Activated CD4-positive, alpha-beta T cell treated with anti-CD3 and anti-CD28 coated beads, Interleukin-2, amount 10 ng/mL, durations not matched to agents 7 days and 5 days (primary cell): ENCODE results near the gene SRP14. TPM values are rescaled to one million over a fixed set of nuclear protein-coding genes. Genes with fewer than 3 reads are reported as not detected.

Experiments
- CTCF ChIA-PET: fragments of 350-600 bp; sonication (Branson Sonifier 250); formaldehyde crosslinking; loops from one replicate; lab custom pipeline; 2021; ENCODE audit warnings: antibody characterized with exemption; lab: Charles Lee
- POLR2A ChIA-PET: fragments of 350-600 bp; sonication (Branson Sonifier 250); formaldehyde crosslinking; loops from one replicate; lab custom pipeline; 2021; ENCODE audit warnings: antibody characterized with exemption; lab: Charles Lee
- DNase-seq: peaks from one replicate; pipeline ENCODE4 v3.0.0-alpha.2; 2020
- H3K27ac Mint-ChIP-seq: one replicate; pipeline ENCODE4 v1.8.0; 2021; ENCODE audit warnings: mild to moderate bottlenecking, moderate library complexity, mixed read lengths
- H3K27me3 Mint-ChIP-seq: one replicate; pipeline ENCODE4 v1.8.0; 2021; ENCODE audit warnings: mixed read lengths
- H3K36me3 Mint-ChIP-seq: one replicate; pipeline ENCODE4 v1.8.0; 2021; ENCODE audit warnings: low read depth, mixed read lengths
- H3K4me1 Mint-ChIP-seq: one replicate; pipeline ENCODE4 v1.8.0; 2021; ENCODE audit warnings: mixed read lengths
- H3K4me3 Mint-ChIP-seq: one replicate; pipeline ENCODE4 v1.8.0; 2021; ENCODE audit warnings: mild to moderate bottlenecking, moderate library complexity, mixed read lengths
- H3K9me3 Mint-ChIP-seq: one replicate; pipeline ENCODE4 v1.8.0; 2021; ENCODE audit warnings: mixed read lengths
- total RNA-seq, 2 experiments: library from RNA; stranded (reverse); gene quantifications; one replicate each; pipeline ENCODE4 v1.2.3, GENCODE V29; 2021

The SRP14 gene
- total RNA-seq, 2 experiments from 2014 or later = 145 to 150 TPM

DNA sequence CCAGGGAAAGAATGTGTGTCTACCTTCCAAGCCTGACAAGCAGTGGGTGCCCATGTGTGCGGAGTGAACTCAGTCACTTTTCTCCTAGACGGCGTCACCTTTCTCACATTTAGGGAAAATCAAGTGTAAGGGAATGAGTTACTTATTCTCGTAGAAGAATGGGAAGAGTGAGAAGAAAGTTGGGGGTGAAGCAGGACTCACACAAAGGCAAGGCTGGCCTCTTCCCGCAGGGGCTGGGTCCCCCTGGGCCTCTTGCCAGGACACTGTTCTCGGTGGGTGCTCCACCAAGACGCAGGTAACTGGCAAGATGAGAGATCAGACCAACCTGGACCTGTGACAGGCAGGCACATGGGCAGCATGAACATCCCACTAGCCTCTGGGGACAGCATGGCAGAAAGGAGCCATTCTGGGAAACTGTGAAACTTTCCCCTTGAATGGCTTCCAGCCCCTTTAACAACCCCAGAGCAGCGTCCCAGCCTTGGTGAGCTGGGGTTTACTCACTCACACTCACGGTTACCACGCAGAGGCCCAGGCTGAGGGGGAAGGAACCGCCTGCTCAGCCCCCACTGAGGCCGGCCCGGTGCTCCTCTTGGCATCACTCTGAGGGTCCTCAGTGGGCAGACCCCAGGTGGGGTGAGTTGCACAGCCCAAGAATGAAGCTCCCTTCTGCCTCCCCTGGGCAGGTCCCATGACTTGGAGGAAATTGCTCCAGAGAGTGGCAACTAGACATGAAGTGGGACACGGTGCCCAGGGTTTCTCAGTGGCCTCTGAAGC, 15.0 kb upstream of the SRP14 start:
- peaks cover 73% of the 10 kb centered on the region for H3K4me1 Mint-ChIP-seq

DNA sequence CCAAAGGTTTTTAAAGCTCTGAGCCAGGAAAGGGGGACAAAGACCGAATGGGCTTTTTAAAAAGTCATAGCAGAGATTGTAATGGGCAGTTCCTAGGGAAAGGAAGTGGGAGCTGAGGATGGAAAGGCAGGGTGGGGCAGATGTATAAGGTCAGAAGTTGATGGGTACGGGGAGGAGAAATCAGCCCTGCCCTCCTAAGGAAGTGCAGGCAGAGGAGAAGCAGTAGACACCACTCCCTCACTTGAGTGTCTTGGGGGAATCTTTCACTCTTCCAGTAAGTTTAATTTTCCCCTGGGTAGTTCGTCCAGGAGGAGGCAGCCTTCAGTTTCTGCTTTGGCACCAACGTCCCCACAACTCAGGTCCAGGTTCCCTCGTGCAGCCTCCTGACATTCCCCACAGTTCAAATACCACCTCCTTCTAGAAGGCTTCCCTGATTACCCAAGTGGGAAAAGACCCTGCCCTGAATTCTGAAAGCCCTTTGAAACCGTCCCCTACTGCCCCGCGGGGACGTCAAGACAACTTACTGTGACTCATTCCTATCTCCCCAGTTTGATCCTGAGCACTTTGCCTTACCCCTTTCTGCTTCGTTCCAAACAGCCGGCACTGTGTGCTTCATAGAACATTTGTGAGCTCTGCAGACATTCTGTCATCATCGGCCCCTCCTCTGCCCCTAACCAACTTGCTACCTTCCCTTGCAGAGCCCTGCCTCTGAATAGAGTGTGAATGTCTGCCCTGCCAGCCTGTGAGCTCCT, 14.3 kb upstream of the SRP14 start:
- Mint-ChIP-seq H3K4me1 (peaks cover 73% of the 10 kb centered on the region), H3K36me3 (peaks cover 14% of the 10 kb centered on the region), H3K27me3 (no peaks in the 10 kb centered on the region), H3K9me3 (no peaks in the 10 kb centered on the region), H3K27ac (peak overlapping the region; percentile 4), H3K4me3 (no peak overlapping the region)
- DNase-seq = no peak
- POLR2A ChIA-PET = no interaction called here
- CTCF ChIA-PET = interaction anchor here (0.5 to 1.6 kb wide), 5 partner anchors 9 to 1579 kb away, joined by 3 to 4 read pairs (median 3); no protein-coding TSS in a partner anchor

More for the DNA sequence above, 15.0 kb upstream of the SRP14 start:
- CTCF ChIA-PET = interaction anchor here (0.5 to 2.8 kb wide), 8 partner anchors 20 to 1580 kb away, joined by 3 to 10 read pairs (median 3); partner anchors contain the start of gene BMF
- no peaks in the 10 kb centered on the region for H3K27me3 Mint-ChIP-seq
- H3K36me3 Mint-ChIP-seq = peaks cover 18% of the 10 kb centered on the region
- POLR2A ChIA-PET = no interaction called here
- no peaks in the 10 kb centered on the region for H3K9me3 Mint-ChIP-seq
- peak overlapping the region; percentile 49 for H3K4me3 Mint-ChIP-seq
- peak overlapping the region; percentile 91 for H3K27ac Mint-ChIP-seq
- DNase-seq = no peak

DNA sequence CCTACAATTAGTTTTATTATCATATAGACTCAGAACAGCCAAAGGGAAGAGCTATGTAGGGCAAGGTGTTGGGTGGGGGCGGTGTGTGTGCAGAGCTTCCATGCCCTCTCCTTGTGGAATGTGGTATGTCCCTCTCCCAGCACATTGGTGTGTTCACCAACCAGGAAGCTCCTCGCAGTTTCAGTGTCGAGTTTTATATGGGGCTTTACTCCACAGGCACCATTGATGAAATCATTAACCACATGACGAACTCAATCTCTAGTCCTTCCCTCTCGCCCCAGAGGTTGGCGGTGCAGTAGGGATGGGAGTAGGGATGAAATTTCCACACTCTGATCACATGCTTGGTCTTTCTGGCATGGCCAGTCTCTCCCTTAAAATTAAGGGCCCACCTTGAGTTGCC, 13.6 kb upstream of the SRP14 start:
- no peak overlapping the region for H3K27ac Mint-ChIP-seq

DNA sequence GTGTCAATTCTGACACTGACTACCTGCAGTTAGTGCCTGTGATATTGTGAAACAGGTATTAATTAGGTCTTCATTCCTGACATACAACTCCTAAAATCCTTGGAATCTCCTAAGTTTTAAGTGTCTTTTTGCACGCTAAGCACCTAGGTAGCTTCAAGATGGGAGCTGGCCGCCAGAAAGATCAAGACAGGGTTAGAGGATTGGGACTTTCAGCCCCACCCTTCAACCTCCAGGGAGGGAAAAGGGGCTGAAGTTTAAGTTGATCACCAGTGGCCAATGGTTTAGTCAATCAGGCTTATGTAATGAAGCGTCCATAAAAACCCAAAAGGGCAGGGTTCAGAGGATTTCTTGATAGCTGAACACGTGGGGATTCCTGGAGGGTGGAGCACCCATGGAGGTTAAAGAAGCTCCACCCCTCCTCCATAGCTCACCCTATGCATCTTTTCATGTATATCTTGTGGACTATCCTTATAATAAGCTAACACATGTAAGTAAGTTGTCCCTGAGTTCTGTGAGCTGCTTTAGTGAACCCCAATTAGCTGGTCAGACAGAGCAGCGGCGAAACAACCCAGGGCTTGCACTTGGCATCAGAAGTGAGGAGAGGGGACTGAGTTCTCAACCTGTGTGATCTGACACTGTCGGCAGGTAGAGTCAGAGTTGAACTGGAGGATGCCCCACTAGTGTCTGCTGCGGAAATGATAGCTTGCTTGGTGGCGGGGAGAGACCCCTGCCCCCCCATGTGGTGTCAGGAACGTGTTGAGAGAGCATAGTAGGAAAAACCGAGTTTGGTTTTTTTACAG, 12.8 kb upstream of the SRP14 start:
- no peaks in the 10 kb centered on the region for H3K27me3 Mint-ChIP-seq
- CTCF ChIA-PET = interaction anchor here (0.5 to 1.5 kb wide), 6 partner anchors 12 to 674 kb away, joined by 3 to 4 read pairs (median 3); no protein-coding TSS in a partner anchor

More for the DNA sequence above, 13.6 kb upstream of the SRP14 start:
- H3K4me1 Mint-ChIP-seq = peaks cover 74% of the 10 kb centered on the region
- H3K9me3 Mint-ChIP-seq = no peaks in the 10 kb centered on the region
- ChIA-PET CTCF (interaction anchor here (0.5 to 1.5 kb wide), 6 partner anchors 10 to 673 kb away, joined by 3 to 4 read pairs (median 3); no protein-coding TSS in a partner anchor), POLR2A (no interaction called here)
- H3K36me3 Mint-ChIP-seq = peaks cover 16% of the 10 kb centered on the region
- DNase-seq = no peak
- no peaks in the 10 kb centered on the region for H3K27me3 Mint-ChIP-seq
- no peak overlapping the region for H3K4me3 Mint-ChIP-seq

DNA sequence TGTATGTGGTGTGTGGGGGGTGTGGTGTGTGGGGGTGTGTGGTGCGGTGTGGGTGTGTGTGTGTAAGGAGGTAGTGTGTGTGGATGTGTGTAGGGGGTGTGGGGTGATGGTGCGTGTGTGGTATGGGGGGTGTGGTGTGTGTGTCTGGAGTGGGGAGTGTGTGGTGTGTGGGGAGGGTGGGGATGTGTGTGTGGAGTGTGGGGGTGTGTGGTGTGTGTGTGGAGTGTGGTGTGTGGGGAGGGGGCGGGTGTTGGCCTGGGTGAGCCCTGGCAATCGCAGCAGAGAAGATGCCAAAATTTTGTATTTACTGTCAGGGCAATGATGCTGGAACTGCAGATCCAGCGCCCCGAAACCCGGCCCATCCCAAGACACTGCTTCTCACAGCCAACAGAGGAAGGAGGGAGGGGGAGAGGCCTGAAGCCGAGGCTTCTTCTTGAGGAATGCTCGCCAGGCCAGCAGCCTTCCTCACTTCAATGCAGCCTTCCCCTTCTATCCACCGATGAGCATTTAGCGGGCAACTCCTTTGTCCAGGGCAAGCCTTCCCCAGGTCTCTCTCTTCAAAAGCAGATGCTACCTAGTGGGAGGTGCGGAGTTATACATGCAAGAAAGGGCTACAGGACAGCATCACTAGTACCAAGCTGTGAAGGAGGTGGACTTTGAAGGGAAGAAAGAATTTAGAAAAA, 11.9 kb upstream of the SRP14 start:
- H3K4me1 Mint-ChIP-seq = peaks cover 82% of the 10 kb centered on the region
- peaks cover 17% of the 10 kb centered on the region for H3K36me3 Mint-ChIP-seq
- no peak for DNase-seq
- peak overlapping the region; percentile 32 for H3K27ac Mint-ChIP-seq
- no peaks in the 10 kb centered on the region for H3K9me3 Mint-ChIP-seq
- ChIA-PET CTCF (interaction anchor here (1.3 kb wide), 1 partner anchor 45 kb away, joined by 3 read pairs; no protein-coding TSS in a partner anchor), POLR2A (no interaction called here)
- H3K27me3 Mint-ChIP-seq = no peaks in the 10 kb centered on the region
- H3K4me3 Mint-ChIP-seq = no peak overlapping the region

More for the DNA sequence above, 12.8 kb upstream of the SRP14 start:
- Mint-ChIP-seq H3K4me1 (peaks cover 79% of the 10 kb centered on the region), H3K9me3 (no peaks in the 10 kb centered on the region), H3K36me3 (peaks cover 18% of the 10 kb centered on the region), H3K4me3 (no peak overlapping the region), H3K27ac (no peak overlapping the region)
- DNase-seq = no peak
- POLR2A ChIA-PET = no interaction called here

DNA sequence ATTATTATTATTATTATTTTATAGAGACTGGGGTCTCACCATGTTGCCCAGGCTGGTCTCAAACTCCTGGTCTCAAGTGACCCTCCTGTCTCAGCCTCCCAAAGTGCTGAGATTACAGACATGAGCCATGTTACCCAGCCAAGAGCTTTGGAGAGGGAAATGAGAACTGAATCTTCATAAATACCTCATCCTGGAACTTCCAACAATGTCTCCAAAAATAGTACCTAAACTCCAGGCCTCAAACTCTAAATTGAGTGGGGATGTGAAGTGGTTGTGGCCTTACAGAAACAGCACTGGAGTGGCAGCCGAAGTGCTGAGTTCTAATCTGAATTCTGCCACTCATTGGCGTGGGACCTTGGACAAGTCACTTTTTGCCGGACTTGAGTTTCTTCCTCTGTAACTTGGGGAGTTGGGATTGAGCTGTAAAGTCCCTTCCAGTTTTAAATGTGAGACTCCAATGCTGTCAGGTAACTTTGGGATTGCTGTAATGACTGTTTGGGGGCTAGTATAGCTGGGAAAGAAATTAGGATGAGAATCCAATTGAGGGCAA, 10.0 kb upstream of the SRP14 start:
- peaks cover 77% of the 10 kb centered on the region for H3K4me1 Mint-ChIP-seq
- DNase-seq = no peak
- H3K9me3 Mint-ChIP-seq = no peaks in the 10 kb centered on the region
- CTCF ChIA-PET = interaction anchor here (0.7 to 3.8 kb wide), 12 partner anchors 11 to 278 kb away, joined by 3 to 30 read pairs (median 4); no protein-coding TSS in a partner anchor
- H3K27me3 Mint-ChIP-seq = no peaks in the 10 kb centered on the region
- H3K36me3 Mint-ChIP-seq = peaks cover 16% of the 10 kb centered on the region
- POLR2A ChIA-PET = no interaction called here
- H3K4me3 Mint-ChIP-seq = no peak overlapping the region
- peak overlapping the region; percentile 41 for H3K27ac Mint-ChIP-seq

DNA sequence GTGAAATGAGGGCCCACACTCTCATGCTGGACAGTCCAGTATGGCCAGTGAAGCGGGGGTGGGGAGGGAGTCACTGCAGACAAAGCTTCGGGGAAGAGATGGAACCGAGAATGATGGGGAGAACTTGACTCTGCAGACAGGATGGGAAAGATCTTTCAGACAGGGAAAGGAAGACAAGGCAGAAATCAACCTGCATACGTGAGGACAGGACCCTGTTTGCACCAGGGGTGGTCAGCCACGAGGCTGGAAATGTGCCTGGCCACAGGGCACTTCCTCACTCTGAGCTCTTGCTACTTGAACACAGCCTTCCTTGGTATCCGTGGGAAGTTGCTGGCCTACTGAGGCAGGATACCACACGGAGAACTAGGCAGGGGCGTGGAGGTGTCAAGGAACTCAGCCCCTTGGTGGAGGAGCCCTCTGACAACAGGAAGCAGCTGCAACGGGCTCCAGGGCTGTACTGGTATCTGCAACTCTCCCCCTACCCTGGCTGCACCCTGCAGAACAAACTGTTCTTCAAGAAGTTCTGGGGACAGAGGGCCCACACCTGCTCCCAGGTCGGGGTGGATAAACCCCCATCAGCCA, 9.3 kb upstream of the SRP14 start:
- Mint-ChIP-seq H3K4me3 (peak overlapping the region; percentile 16), H3K9me3 (no peaks in the 10 kb centered on the region), H3K27ac (peak overlapping the region; percentile 90), H3K4me1 (peaks cover 72% of the 10 kb centered on the region), H3K36me3 (peaks cover 14% of the 10 kb centered on the region), H3K27me3 (no peaks in the 10 kb centered on the region)
- POLR2A ChIA-PET = no interaction called here
- CTCF ChIA-PET = interaction anchor here (0.5 to 3.8 kb wide), 18 partner anchors 9 to 279 kb away, joined by 3 to 30 read pairs (median 4); partner anchors contain the start of gene BMF
- DNase-seq = peak; percentile 46

DNA sequence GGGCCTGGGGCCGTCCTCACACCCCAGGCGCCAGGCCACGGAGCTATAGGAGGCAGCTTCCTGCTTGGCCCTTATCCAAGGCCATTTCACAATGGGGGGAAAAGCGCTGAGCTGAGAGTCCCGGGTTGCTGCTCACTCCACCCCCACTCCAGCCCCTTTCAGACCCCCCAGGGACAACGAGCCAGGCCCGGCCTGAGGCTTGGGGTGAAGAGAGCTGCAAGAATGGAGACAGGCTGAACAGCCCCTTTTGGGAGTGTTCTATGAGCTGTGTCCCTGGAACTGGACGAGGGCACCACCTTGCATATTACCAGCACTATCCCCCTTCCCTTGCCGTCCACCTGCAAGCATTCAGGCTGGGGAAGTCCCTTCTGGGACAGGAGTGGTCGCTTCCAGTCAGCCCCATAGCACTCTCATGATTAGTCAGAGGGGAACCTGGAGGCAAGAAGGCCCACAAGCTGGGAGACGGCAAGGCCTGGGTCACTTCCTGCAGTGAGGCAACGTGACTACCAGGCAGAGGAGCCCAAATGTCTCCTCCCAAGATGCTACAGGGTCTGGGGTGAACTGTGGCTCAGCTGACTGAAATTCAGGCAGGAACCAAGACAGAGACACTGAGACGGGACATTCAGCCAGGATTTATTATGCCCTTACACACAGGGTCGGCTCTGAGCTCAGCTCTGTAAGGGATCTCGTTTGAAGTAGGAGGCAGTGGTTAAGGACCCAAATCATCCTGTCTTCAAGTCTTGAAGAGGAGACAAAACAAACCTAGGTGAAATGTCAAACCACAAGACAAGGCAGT, 8.6 kb upstream of the SRP14 start:
- POLR2A ChIA-PET = interaction anchor here (0.8 kb wide), 1 partner anchor 228 kb away, joined by 4 read pairs; no protein-coding TSS in a partner anchor
- Mint-ChIP-seq H3K27me3 (no peaks in the 10 kb centered on the region), H3K27ac (peak overlapping the region; percentile 90), H3K4me1 (peaks cover 68% of the 10 kb centered on the region), H3K9me3 (no peaks in the 10 kb centered on the region), H3K36me3 (peaks cover 14% of the 10 kb centered on the region), H3K4me3 (peak overlapping the region; percentile 16)
- peak; percentile 62 for DNase-seq
- CTCF ChIA-PET = interaction anchor here (0.5 to 3.8 kb wide), 20 partner anchors 8 to 231 kb away, joined by 3 to 30 read pairs (median 4); partner anchors contain the start of gene BMF

DNA sequence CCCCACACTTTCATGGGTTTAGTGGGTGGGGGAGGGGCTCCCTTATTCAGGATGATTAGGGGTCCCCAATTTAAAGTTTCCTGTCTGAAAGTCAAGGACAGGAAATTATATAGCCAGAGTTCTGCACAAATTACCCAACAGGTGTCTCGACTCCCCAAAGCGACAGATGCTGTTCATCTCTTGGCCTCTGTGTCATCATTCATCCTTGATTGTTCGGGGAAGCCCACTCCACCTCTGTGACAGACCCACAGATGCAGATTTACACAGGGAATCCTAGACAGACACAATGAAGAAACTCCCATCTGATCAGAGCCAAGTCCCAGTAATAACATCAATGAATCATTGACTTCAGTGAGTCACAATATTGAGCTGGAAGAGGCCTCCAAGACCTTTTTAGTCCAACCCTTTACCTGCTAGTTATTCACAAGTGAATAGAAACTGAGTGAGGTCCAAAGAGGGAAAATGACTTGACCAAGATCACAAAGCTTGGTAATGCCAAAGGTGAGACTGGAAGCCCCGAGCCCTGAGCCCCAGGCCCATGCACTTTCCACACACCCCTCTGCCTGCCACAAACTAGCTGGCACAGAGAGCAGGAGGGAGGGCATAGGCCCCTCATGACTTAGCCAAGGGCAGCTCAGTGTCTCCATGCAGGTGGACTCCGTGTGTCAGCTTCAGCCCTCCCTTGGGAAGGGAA, 7.9 kb upstream of the SRP14 start:
- peak overlapping the region; percentile 90 for H3K27ac Mint-ChIP-seq
- DNase-seq = no peak
- H3K4me1 Mint-ChIP-seq = peaks cover 64% of the 10 kb centered on the region
- ChIA-PET POLR2A (interaction anchor here (0.8 kb wide), 1 partner anchor 229 kb away, joined by 4 read pairs; no protein-coding TSS in a partner anchor), CTCF (interaction anchor here (0.6 to 3.8 kb wide), 17 partner anchors 9 to 232 kb away, joined by 3 to 30 read pairs (median 5); partner anchors contain the start of gene BMF)
- no peaks in the 10 kb centered on the region for H3K27me3 Mint-ChIP-seq
- H3K4me3 Mint-ChIP-seq = no peak overlapping the region
- peaks cover 14% of the 10 kb centered on the region for H3K36me3 Mint-ChIP-seq
- H3K9me3 Mint-ChIP-seq = no peaks in the 10 kb centered on the region
